ENCODE measurements around the gene USP4. TPM values are rescaled to one million over a fixed set of nuclear protein-coding genes. Genes with fewer than 3 reads are reported as not detected.

USP4 gene
- total RNA-seq, 4 donors from 2014 or later: 7.2 to 10.2 (median 9.1) TPM

GRCh38 chr3:49273825-49274532 lies 65.9 kb downstream of the USP4 start:
- TF ChIP-seq CTCF (IDR thresholded peaks at IDR 0.05 in 4 of 5, conservative IDR thresholded peaks at IDR 0.05 in 1 of 5) (no peak), POLR2A (IDR thresholded peaks at IDR 0.05) (no peak)
- H3K27ac ChIP-seq: no peak overlapping the region
- no peak overlapping the region for H3K4me3 ChIP-seq
- in situ Hi-C loops (cut with MboI; ENCODE audit: low sequenced_read_pairs in 4 of 4): loop anchor here in 1 of 4 donors (10.0 kb wide), 1 partner anchor 99 kb away; the partner anchor contains the start of gene KLHDC8B
- no peak for ATAC-seq
- peaks cover 16 to 18% of the 10 kb centered on the region in 2 donors for H3K4me1 ChIP-seq
- no peak for DNase-seq
- no peaks in the 10 kb centered on the region for H3K36me3 ChIP-seq
- H3K9me3 ChIP-seq: no peaks in the 10 kb centered on the region
- no peaks in the 10 kb centered on the region for H3K27me3 ChIP-seq
- intact Hi-C loops (cut with DNase I; ENCODE audit: low total_unique reads): no loop called here

- H3K36me3 ChIP-seq: no peaks in the 10 kb centered on the region
- H3K27ac ChIP-seq: peak overlapping the region in 1 of 4 donors; percentile 13
- intact Hi-C loops (cut with DNase I; ENCODE audit: low total_unique reads): no loop called here
- ATAC-seq: no peak
- no peak for DNase-seq
- H3K9me3 ChIP-seq: no peaks in the 10 kb centered on the region
- no peak for TF ChIP-seq POLR2A (IDR thresholded peaks at IDR 0.05)
- no peak for TF ChIP-seq CTCF (IDR thresholded peaks at IDR 0.05 in 4 of 5, conservative IDR thresholded peaks at IDR 0.05 in 1 of 5)
- in situ Hi-C loops (cut with MboI; ENCODE audit: low sequenced_read_pairs in 4 of 4): loop anchor here in 1 of 4 donors (10.0 kb wide), 1 partner anchor 96 kb away; the partner anchor contains the start of gene KLHDC8B
- H3K27me3 ChIP-seq: no peaks in the 10 kb centered on the region
- H3K4me1 ChIP-seq: peaks cover 2% of the 10 kb centered on the region in 2 donors
- H3K4me3 ChIP-seq: no peak overlapping the region
These were observed 68.8 kb downstream of the USP4 start for GRCh38 chr3:49271047-49271446.

- Histone ChIP-seq H3K27ac (no peak overlapping the region), H3K36me3 (no peaks in the 10 kb centered on the region), H3K4me1 (no peaks in the 10 kb centered on the region), H3K27me3 (no peaks in the 10 kb centered on the region), H3K4me3 (no peak overlapping the region), H3K9me3 (no peaks in the 10 kb centered on the region)
- TF ChIP-seq POLR2A (IDR thresholded peaks at IDR 0.05) (no peak), CTCF (IDR thresholded peaks at IDR 0.05 in 4 of 5, conservative IDR thresholded peaks at IDR 0.05 in 1 of 5) (no peak)
- in situ Hi-C loops (cut with MboI; ENCODE audit: low sequenced_read_pairs in 4 of 4) (loop anchor here in 1 of 4 donors (10.0 kb wide), 1 partner anchor 95 kb away; the partner anchor contains the start of gene KLHDC8B), intact Hi-C loops (cut with DNase I; ENCODE audit: low total_unique reads) (no loop called here)
- DNase-seq (no peak), ATAC-seq (no peak)
These were observed 69.7 kb downstream of the USP4 start for GRCh38 chr3:49270156-49270500.

GRCh38 chr3:49269443-49270155 lies 70.3 kb downstream of the USP4 start:
- ATAC-seq (no peak), DNase-seq (no peak)
- Histone ChIP-seq H3K9me3 (no peaks in the 10 kb centered on the region), H3K4me3 (no peak overlapping the region), H3K4me1 (no peaks in the 10 kb centered on the region), H3K27me3 (no peaks in the 10 kb centered on the region), H3K27ac (no peak overlapping the region), H3K36me3 (no peaks in the 10 kb centered on the region)
- intact Hi-C loops (cut with DNase I; ENCODE audit: low total_unique reads): no loop called here
- in situ Hi-C loops (cut with MboI; ENCODE audit: low sequenced_read_pairs in 4 of 4): loop anchor here in 1 of 4 donors (10.0 kb wide), 1 partner anchor 95 kb away; the partner anchor contains the start of gene KLHDC8B
- TF ChIP-seq CTCF (IDR thresholded peaks at IDR 0.05 in 4 of 5, conservative IDR thresholded peaks at IDR 0.05 in 1 of 5) (no peak), POLR2A (IDR thresholded peaks at IDR 0.05) (no peak)

All from gastrocnemius medialis (tissue), 4 donors.